Immature natural killer cell (primary cell): Measurements from ENCODE around the gene RFC5. TPM values are rescaled to one million over a fixed set of nuclear protein-coding genes. Genes with fewer than 3 reads are reported as not detected.

Experiments used
- DNase-seq, 3 donors: peaks; one replicate each; pipeline ENCODE4 v3.0.0; 2022; ENCODE audit warnings: mixed read lengths in 1 of 3
- H3K27ac Mint-ChIP-seq, 6 donors: one replicate each; pipeline ENCODE4 v1.8.0; 2020; ENCODE audit warnings: mixed read lengths in 6 of 6, mild to moderate bottlenecking in 5 of 6, inconsistent platforms in 4 of 6, moderate library complexity in 3 of 6
- H3K27me3 Mint-ChIP-seq, 3 donors: one replicate each; pipeline ENCODE4 v1.8.0; 2020 to 2021; ENCODE audit warnings: low read depth in 3 of 3, mild to moderate bottlenecking in 3 of 3, mixed read lengths in 3 of 3, moderate library complexity in 3 of 3, inconsistent platforms in 1 of 3
- H3K36me3 Mint-ChIP-seq, 3 donors: one replicate each; pipeline ENCODE4 v1.8.0; 2020; ENCODE audit warnings: mixed read lengths in 3 of 3, inconsistent platforms in 2 of 3, mild to moderate bottlenecking in 2 of 3
- H3K4me1 Mint-ChIP-seq, 2 donors: one replicate each; pipeline ENCODE4 v1.8.0; 2020; ENCODE audit warnings: inconsistent platforms in 2 of 2, mild to moderate bottlenecking in 2 of 2, mixed read lengths in 2 of 2, moderate library complexity in 1 of 2
- H3K4me3 Mint-ChIP-seq, 5 donors: one replicate each; pipeline ENCODE4 v1.8.0; 2020; ENCODE audit warnings: mild to moderate bottlenecking in 5 of 5, mixed read lengths in 5 of 5, inconsistent platforms in 3 of 5, moderate library complexity in 3 of 5
- H3K9me3 Mint-ChIP-seq, 6 donors: one replicate each; pipeline ENCODE4 v1.8.0; 2020; ENCODE audit warnings: mild to moderate bottlenecking in 6 of 6, mixed read lengths in 6 of 6, inconsistent platforms in 4 of 6, moderate library complexity in 3 of 6
- polyA plus RNA-seq, 3 donors: library from polyadenylated mRNA; unstranded; fragments of 300-500 nt; fragmentation: Illumina TruSeq; gene quantifications; one replicate each; pipeline ENCODE4 v1.2.3, GENCODE V29; 2021

Gene RFC5
- polyA plus RNA-seq, 3 donors from 2014 or later = 14.3 to 25.5 (median 16.9) TPM

GRCh38 chr12:118022728-118023109 lies 6.2 kb downstream of the RFC5 start:
- H3K4me3 Mint-ChIP-seq = no peak overlapping the region
- no peak overlapping the region for H3K27ac Mint-ChIP-seq
- H3K36me3 Mint-ChIP-seq = peaks cover 11 to 28% (median 16%) of the 10 kb centered on the region in 3 donors
- peaks cover 5 to 6% of the 10 kb centered on the region in 2 donors for H3K4me1 Mint-ChIP-seq
- DNase-seq = no peak
- no peaks in the 10 kb centered on the region for H3K9me3 Mint-ChIP-seq
- H3K27me3 Mint-ChIP-seq = peaks cover 0 to 3% (median 0%) of the 10 kb centered on the region in 3 donors

- no peaks in the 10 kb centered on the region for H3K9me3 Mint-ChIP-seq
- no peak overlapping the region for H3K4me3 Mint-ChIP-seq
- no peak for DNase-seq
- H3K27me3 Mint-ChIP-seq = peaks cover 0 to 3% (median 0%) of the 10 kb centered on the region in 3 donors
- H3K27ac Mint-ChIP-seq = no peak overlapping the region
- H3K4me1 Mint-ChIP-seq = no peaks in the 10 kb centered on the region
- H3K36me3 Mint-ChIP-seq = peaks cover 13 to 30% (median 16%) of the 10 kb centered on the region in 3 donors
Measured at GRCh38 chr12:118023301-118023860, 6.9 kb downstream of the RFC5 start.

- no peak for DNase-seq
- H3K9me3 Mint-ChIP-seq = no peaks in the 10 kb centered on the region
- H3K27me3 Mint-ChIP-seq = no peaks in the 10 kb centered on the region
- H3K4me3 Mint-ChIP-seq = no peak overlapping the region
- H3K36me3 Mint-ChIP-seq = peaks cover 13 to 31% (median 13%) of the 10 kb centered on the region in 3 donors
- no peaks in the 10 kb centered on the region for H3K4me1 Mint-ChIP-seq
- peak overlapping the region in 1 of 6 donors; percentile 23 for H3K27ac Mint-ChIP-seq
Measured at GRCh38 chr12:118025168-118025567, 8.7 kb downstream of the RFC5 start.

GRCh38 chr12:118029166-118029565 lies 12.7 kb downstream of the RFC5 start:
- no peak for DNase-seq
- no peaks in the 10 kb centered on the region for H3K9me3 Mint-ChIP-seq
- H3K27me3 Mint-ChIP-seq = no peaks in the 10 kb centered on the region
- H3K27ac Mint-ChIP-seq = no peak overlapping the region
- no peak overlapping the region for H3K4me3 Mint-ChIP-seq
- H3K4me1 Mint-ChIP-seq = no peaks in the 10 kb centered on the region
- peaks cover 9 to 28% (median 18%) of the 10 kb centered on the region in 3 donors for H3K36me3 Mint-ChIP-seq

GRCh38 chr12:118032188-118032587 lies 15.7 kb downstream of the RFC5 start:
- Mint-ChIP-seq H3K4me1 (no peaks in the 10 kb centered on the region), H3K9me3 (no peaks in the 10 kb centered on the region), H3K27ac (no peak overlapping the region), H3K36me3 (peaks cover 20 to 41% (median 25%) of the 10 kb centered on the region in 3 donors), H3K27me3 (peaks cover 0 to 3% (median 0%) of the 10 kb centered on the region in 3 donors), H3K4me3 (no peak overlapping the region)
- DNase-seq = no peak

- Mint-ChIP-seq H3K27me3 (peaks cover 0 to 3% (median 0%) of the 10 kb centered on the region in 3 donors), H3K27ac (no peak overlapping the region), H3K4me3 (no peak overlapping the region), H3K9me3 (no peaks in the 10 kb centered on the region), H3K4me1 (no peaks in the 10 kb centered on the region), H3K36me3 (peaks cover 20 to 48% (median 21%) of the 10 kb centered on the region in 3 donors)
- DNase-seq = no peak
Measured at GRCh38 chr12:118033323-118033722, 16.8 kb downstream of the RFC5 start.

GRCh38 chr12:118033902-118034301 lies 17.4 kb downstream of the RFC5 start:
- no peak overlapping the region for H3K27ac Mint-ChIP-seq
- DNase-seq = no peak
- peaks cover 0 to 3% (median 0%) of the 10 kb centered on the region in 3 donors for H3K27me3 Mint-ChIP-seq
- no peaks in the 10 kb centered on the region for H3K9me3 Mint-ChIP-seq
- no peak overlapping the region for H3K4me3 Mint-ChIP-seq
- peaks cover 20 to 45% (median 21%) of the 10 kb centered on the region in 3 donors for H3K36me3 Mint-ChIP-seq
- H3K4me1 Mint-ChIP-seq = no peaks in the 10 kb centered on the region

- DNase-seq = no peak
- Mint-ChIP-seq H3K27ac (peak overlapping the region in 1 of 6 donors; percentile 21), H3K27me3 (peaks cover 0 to 3% (median 2%) of the 10 kb centered on the region in 3 donors), H3K4me3 (no peak overlapping the region), H3K9me3 (no peaks in the 10 kb centered on the region), H3K36me3 (peaks cover 20 to 49% (median 21%) of the 10 kb centered on the region in 3 donors), H3K4me1 (no peaks in the 10 kb centered on the region)
Measured at GRCh38 chr12:118034429-118035189, 18.1 kb downstream of the RFC5 start.

- peaks cover 0 to 3% (median 2%) of the 10 kb centered on the region in 3 donors for H3K27me3 Mint-ChIP-seq
- peaks cover 20 to 49% (median 21%) of the 10 kb centered on the region in 3 donors for H3K36me3 Mint-ChIP-seq
- H3K4me3 Mint-ChIP-seq = no peak overlapping the region
- no peak for DNase-seq
- H3K9me3 Mint-ChIP-seq = no peaks in the 10 kb centered on the region
- peak overlapping the region in 2 of 6 donors; percentile 29 to 36 for H3K27ac Mint-ChIP-seq
- no peaks in the 10 kb centered on the region for H3K4me1 Mint-ChIP-seq
Measured at GRCh38 chr12:118035190-118036041, 18.9 kb downstream of the RFC5 start.

- Mint-ChIP-seq H3K4me3 (no peak overlapping the region), H3K4me1 (no peaks in the 10 kb centered on the region), H3K27me3 (peaks cover 0 to 3% (median 2%) of the 10 kb centered on the region in 3 donors), H3K36me3 (peaks cover 22 to 55% (median 25%) of the 10 kb centered on the region in 3 donors), H3K9me3 (no peaks in the 10 kb centered on the region), H3K27ac (no peak overlapping the region)
- no peak for DNase-seq
Measured at GRCh38 chr12:118036672-118037411, 20.3 kb downstream of the RFC5 start.

- Mint-ChIP-seq H3K9me3 (no peaks in the 10 kb centered on the region), H3K4me3 (no peak overlapping the region), H3K27ac (no peak overlapping the region), H3K27me3 (peaks cover 0 to 5% (median 2%) of the 10 kb centered on the region in 3 donors), H3K36me3 (peaks cover 27 to 61% (median 30%) of the 10 kb centered on the region in 3 donors), H3K4me1 (no peaks in the 10 kb centered on the region)
- no peak for DNase-seq
Measured at GRCh38 chr12:118038137-118038536, 21.6 kb downstream of the RFC5 start.

GRCh38 chr12:118042091-118042490 lies 25.6 kb downstream of the RFC5 start:
- H3K4me3 Mint-ChIP-seq = no peak overlapping the region
- H3K36me3 Mint-ChIP-seq = peaks cover 17 to 46% (median 26%) of the 10 kb centered on the region in 3 donors
- H3K4me1 Mint-ChIP-seq = peaks cover 0 to 2% of the 10 kb centered on the region in 2 donors
- DNase-seq = no peak
- no peak overlapping the region for H3K27ac Mint-ChIP-seq
- peaks cover 0 to 3% (median 2%) of the 10 kb centered on the region in 3 donors for H3K27me3 Mint-ChIP-seq
- no peaks in the 10 kb centered on the region for H3K9me3 Mint-ChIP-seq

GRCh38 chr12:118044075-118044474 lies 27.6 kb downstream of the RFC5 start:
- no peak for DNase-seq
- Mint-ChIP-seq H3K9me3 (no peaks in the 10 kb centered on the region), H3K27me3 (peaks cover 0 to 3% (median 2%) of the 10 kb centered on the region in 3 donors), H3K4me3 (no peak overlapping the region), H3K27ac (peak overlapping the region in 1 of 6 donors; percentile 40), H3K4me1 (peaks cover 0 to 2% of the 10 kb centered on the region in 2 donors), H3K36me3 (peaks cover 19 to 39% (median 28%) of the 10 kb centered on the region in 3 donors)
